GM23338 (cell line): ENCODE measurements around the gene TMCO4. TPM values are rescaled to one million over a fixed set of nuclear protein-coding genes. Genes with fewer than 3 reads are reported as not detected.
"Not testable (repeated sequence)": the region's sequence is repeated elsewhere in the genome, so short reads cannot be mapped to it uniquely, and the experiment has no call there.

Source experiments
- ATAC-seq: fragments of 200-7000 bp; cut with Tn5 transposase; 3 replicates; pipeline ENCODE4 v1.9.1; 2020
- DNase-seq: peaks from one replicate; pipeline ENCODE4 v3.0.0-alpha.2; 2015; ENCODE audit warnings: low spot score
- H2AFZ ChIP-seq: fragments of 200-600 bp; sonication (generic); 2 replicates; pipeline ENCODE4 v1.8.0; 2016; ENCODE audit warnings: antibody characterized with exemption, mild to moderate bottlenecking, moderate library complexity
- H3F3A ChIP-seq: fragments of 200-600 bp; sonication (generic); replicated peaks from 2 replicates; pipeline ENCODE4 v1.8.0; 2017; ENCODE audit warnings: antibody characterized with exemption, mixed run types, low read depth
- H3K27ac ChIP-seq: fragments of 200-600 bp; sonication (generic); 2 replicates; pipeline ENCODE4 v1.6.1; 2016; ENCODE audit warnings: low read depth
- H3K27me3 ChIP-seq: fragments of 200-600 bp; sonication (generic); 2 replicates; pipeline ENCODE4 v1.8.0; 2016; ENCODE audit warnings: mild to moderate bottlenecking, mixed run types, moderate library complexity; ENCODE audit not compliant: insufficient read depth
- H3K36me3 ChIP-seq: fragments of 200-600 bp; sonication (generic); 2 replicates; pipeline ENCODE4 v1.8.0; 2016; ENCODE audit warnings: mild to moderate bottlenecking; ENCODE audit not compliant: insufficient read depth
- H3K4me1 ChIP-seq: fragments of 200-600 bp; sonication (generic); 2 replicates; pipeline ENCODE4 v1.8.0; 2016; ENCODE audit warnings: mild to moderate bottlenecking, moderate library complexity; ENCODE audit not compliant: insufficient read depth
- H3K4me2 ChIP-seq: fragments of 200-600 bp; sonication (generic); 2 replicates; pipeline ENCODE4 v1.7.1; 2017; ENCODE audit warnings: mixed run types
- H3K4me3 ChIP-seq: fragments of 200-600 bp; sonication (generic); 2 replicates; pipeline ENCODE4 v1.6.1; 2016; ENCODE audit warnings: mixed run types
- H3K79me2 ChIP-seq: fragments of 200-600 bp; sonication (generic); replicated peaks from 2 replicates; pipeline ENCODE4 v1.8.0; 2017; ENCODE audit warnings: mild to moderate bottlenecking; ENCODE audit not compliant: insufficient read depth
- H3K9me2 ChIP-seq: fragments of 200-600 bp; sonication (generic); 2 replicates; pipeline ENCODE4 v1.8.0; 2017; ENCODE audit not compliant: insufficient read depth
- H4K20me1 ChIP-seq: fragments of 200-600 bp; sonication (generic); replicated peaks from 2 replicates; pipeline ENCODE4 v1.8.0; 2017; ENCODE audit warnings: mild to moderate bottlenecking; ENCODE audit not compliant: insufficient read depth
- H3K27ac Mint-ChIP-seq: 2 replicates; pipeline ENCODE4 v1.8.0; 2020; ENCODE audit warnings: inconsistent platforms, mild to moderate bottlenecking, moderate library complexity, mixed read lengths
- H3K27me3 Mint-ChIP-seq: 3 replicates; pipeline ENCODE4 v1.8.0; 2022; ENCODE audit warnings: low read depth, mild to moderate bottlenecking, moderate library complexity, mixed read lengths, inconsistent platforms; ENCODE audit not compliant: insufficient read depth, poor library complexity
- H3K36me3 Mint-ChIP-seq: 3 replicates; pipeline ENCODE4 v1.8.0; 2021; ENCODE audit warnings: low read depth, mild to moderate bottlenecking, inconsistent platforms, moderate library complexity, mixed read lengths
- H3K4me1 Mint-ChIP-seq: 3 replicates; pipeline ENCODE4 v1.8.0; 2020; ENCODE audit warnings: mild to moderate bottlenecking, inconsistent platforms, mixed read lengths
- H3K4me3 Mint-ChIP-seq: 3 replicates; pipeline ENCODE4 v1.8.0; 2021; ENCODE audit warnings: moderate library complexity, mild to moderate bottlenecking, inconsistent platforms, mixed read lengths
- H3K9me3 Mint-ChIP-seq: 3 replicates; pipeline ENCODE4 v1.8.0; 2020; ENCODE audit warnings: moderate library complexity, mild to moderate bottlenecking, inconsistent platforms, mixed read lengths
- NANOG ChIP-seq: IDR thresholded peaks from 2 replicates; pipeline ENCODE4 v1.6.1; 2016; ENCODE audit warnings: antibody characterized with exemption, borderline replicate concordance
- ZNF331 ChIP-seq: fragments of 250-450 bp; sonication (Bioruptor Pico); IDR thresholded peaks from 2 replicates; pipeline ENCODE4 v1.5.0; 2020; ENCODE audit warnings: low read depth, mild to moderate bottlenecking, moderate library complexity
- polyA plus RNA-seq: library from polyadenylated mRNA; unstranded; fragments of >200 nt; fragmentation: Nextera tagmentation; extraction: Ambion mirVana; gene quantifications from 2 replicates; pipeline ENCODE4 v1.2.1, GENCODE V29; 2016
- total RNA-seq: library from RNA; depleted of rRNA; stranded (reverse); fragments of >200 nt; shearing (Covaris generic); gene quantifications from 2 replicates; pipeline ENCODE4 v1.2.3, GENCODE V29; 2014
- TF ChIP-seq, protein P1 (sequence below), 2 experiments: fragments of 200-600 bp in 1 of 2; sonication (generic) in 1 of 2; conservative IDR thresholded peaks; 2 replicates each; pipeline versions ENCODE4 v1.5.1 to v1.6.1; 2016 to 2017; ENCODE audit warnings: antibody characterized with exemption in 2 of 2, low read depth in 2 of 2, mild to moderate bottlenecking in 2 of 2, moderate library complexity in 1 of 2
- TF ChIP-seq, protein P2 (sequence below): fragments of 250-450 bp; sonication (Bioruptor Pico); IDR thresholded peaks from 2 replicates; pipeline ENCODE4 v1.5.0; 2020; ENCODE audit warnings: mild to moderate bottlenecking, moderate library complexity
- TF ChIP-seq, protein P3 (sequence below): IDR thresholded peaks from 2 replicates; pipeline ENCODE4 v1.6.1; 2016; ENCODE audit warnings: antibody characterized with exemption

TMCO4 gene
- total and polyA plus RNA-seq, 2 experiments from 2014 or later = 2.6 to 6.9 TPM

DNA sequence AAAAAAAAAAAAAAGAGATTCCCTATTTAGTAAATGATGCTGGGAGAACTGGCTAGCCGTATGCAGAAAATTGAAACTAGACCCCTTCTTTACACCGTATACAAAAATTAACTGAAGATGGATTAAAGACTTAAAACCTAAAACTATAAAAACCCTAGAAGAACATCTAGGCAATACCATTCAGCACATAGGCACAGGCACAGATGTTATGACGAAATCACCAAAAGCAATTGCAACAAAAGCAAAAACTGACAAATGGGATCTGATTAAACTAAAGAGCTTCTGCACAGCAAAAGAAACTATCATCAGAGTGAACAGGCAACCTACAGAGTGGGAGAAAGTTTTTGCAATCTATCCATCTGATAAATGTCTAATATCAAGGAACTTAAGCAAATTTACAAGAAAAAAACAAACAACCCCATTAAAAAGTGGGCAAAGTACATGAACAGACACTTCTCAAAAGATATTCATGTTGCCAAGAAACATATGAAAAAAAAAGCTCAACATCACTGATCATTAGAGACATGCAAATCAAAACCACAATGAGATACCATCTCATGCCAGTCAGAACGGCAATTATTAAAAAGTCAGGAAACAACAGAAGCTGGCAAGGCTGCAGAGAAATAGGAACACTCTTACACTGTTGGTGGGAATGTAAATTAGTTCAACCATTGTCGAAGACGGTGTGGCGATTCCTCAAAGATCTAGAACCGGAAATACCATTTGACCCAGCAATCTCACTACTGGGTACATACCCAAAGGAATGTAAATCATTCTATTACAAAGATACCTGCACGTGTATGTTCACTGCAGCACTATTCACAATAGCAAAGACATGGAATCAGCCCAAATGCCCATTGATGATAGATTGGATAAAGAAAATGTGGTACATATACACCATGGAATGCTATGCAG is 9.4 kb downstream of the TMCO4 start:
- H3K27ac Mint-ChIP-seq, H3K4me3 Mint-ChIP-seq, H3K4me3 ChIP-seq, H3K27ac ChIP-seq, H3K27me3 ChIP-seq, H3K9me3 Mint-ChIP-seq, H4K20me1 ChIP-seq, H3F3A ChIP-seq, H3K36me3 Mint-ChIP-seq, H2AFZ ChIP-seq, ATAC-seq, H3K36me3 ChIP-seq, H3K4me2 ChIP-seq, H3K9me2 ChIP-seq, H3K79me2 ChIP-seq, DNase-seq: not testable (repeated sequence)
- Mint-ChIP-seq H3K27me3 (peaks cover 24% of the 10 kb centered on the region), H3K4me1 (peaks cover 26% of the 10 kb centered on the region)
- peaks cover 25% of the 10 kb centered on the region for H3K4me1 ChIP-seq

DNA sequence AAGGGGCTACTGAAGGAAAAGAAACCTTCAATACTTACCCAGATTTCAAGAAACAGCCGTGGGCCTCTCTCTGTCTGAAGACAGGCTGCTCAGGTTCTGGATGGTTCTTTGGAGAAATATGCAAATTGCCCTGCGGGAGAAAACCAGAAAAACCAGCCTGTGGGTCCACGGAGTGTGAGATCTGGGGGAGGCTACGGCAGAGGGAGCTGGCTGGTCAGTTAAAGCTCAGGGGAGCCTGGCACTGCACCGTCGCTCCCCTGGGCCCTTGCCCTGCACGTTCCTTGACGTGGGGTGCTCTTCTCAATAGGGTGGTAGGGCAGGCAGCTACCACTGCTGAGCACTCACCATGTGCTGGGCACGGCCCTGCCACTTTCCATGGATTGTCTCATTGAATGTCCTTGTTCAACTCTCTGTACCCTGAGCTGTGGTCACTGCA is 12.7 kb downstream of the TMCO4 start:
- H3K9me3 Mint-ChIP-seq = no peaks in the 10 kb centered on the region; the same call in 2 of the 3 replicates
- peaks cover 28% of the 10 kb centered on the region for H3K4me1 Mint-ChIP-seq
- Histone ChIP-seq H4K20me1 (no peaks in the 10 kb centered on the region), H3K27me3 (peaks cover 15% of the 10 kb centered on the region), H3F3A (no peaks in the 10 kb centered on the region; the same call in 1 of the 2 replicates), H3K27ac (no peak overlapping the region), H2AFZ (0 out of 2 replicates have a peak overlapping the region, but pooled peaks have one; percentile 53), H3K36me3 (no peaks in the 10 kb centered on the region), H3K9me2 (no peaks in the 10 kb centered on the region), H3K4me3 (peak overlapping the region; percentile 18; the same call in 1 of the 2 replicates), H3K79me2 (no peaks in the 10 kb centered on the region), H3K4me2 (peak overlapping the region; percentile 63), H3K4me1 (peaks cover 25% of the 10 kb centered on the region)
- H3K27me3 Mint-ChIP-seq = peaks cover 30% of the 10 kb centered on the region
- peak; percentile 95 for ATAC-seq
- peak; percentile 86 for DNase-seq
- peak overlapping the region; percentile 51 for H3K4me3 Mint-ChIP-seq
- no peak for TF ChIP-seq ZNF331
- TF ChIP-seq, protein P1, sequence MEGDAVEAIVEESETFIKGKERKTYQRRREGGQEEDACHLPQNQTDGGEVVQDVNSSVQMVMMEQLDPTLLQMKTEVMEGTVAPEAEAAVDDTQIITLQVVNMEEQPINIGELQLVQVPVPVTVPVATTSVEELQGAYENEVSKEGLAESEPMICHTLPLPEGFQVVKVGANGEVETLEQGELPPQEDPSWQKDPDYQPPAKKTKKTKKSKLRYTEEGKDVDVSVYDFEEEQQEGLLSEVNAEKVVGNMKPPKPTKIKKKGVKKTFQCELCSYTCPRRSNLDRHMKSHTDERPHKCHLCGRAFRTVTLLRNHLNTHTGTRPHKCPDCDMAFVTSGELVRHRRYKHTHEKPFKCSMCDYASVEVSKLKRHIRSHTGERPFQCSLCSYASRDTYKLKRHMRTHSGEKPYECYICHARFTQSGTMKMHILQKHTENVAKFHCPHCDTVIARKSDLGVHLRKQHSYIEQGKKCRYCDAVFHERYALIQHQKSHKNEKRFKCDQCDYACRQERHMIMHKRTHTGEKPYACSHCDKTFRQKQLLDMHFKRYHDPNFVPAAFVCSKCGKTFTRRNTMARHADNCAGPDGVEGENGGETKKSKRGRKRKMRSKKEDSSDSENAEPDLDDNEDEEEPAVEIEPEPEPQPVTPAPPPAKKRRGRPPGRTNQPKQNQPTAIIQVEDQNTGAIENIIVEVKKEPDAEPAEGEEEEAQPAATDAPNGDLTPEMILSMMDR (conservative IDR thresholded peaks at IDR 0.05; ENCODE audit: low read depth in 2 of 2) = peak in 1 of 2 experiments; percentile 18; a peak in 1 of 4 replicates
- H3K36me3 Mint-ChIP-seq = no peaks in the 10 kb centered on the region; the same call in 2 of the 3 replicates
- H3K27ac Mint-ChIP-seq = no peak overlapping the region

DNA sequence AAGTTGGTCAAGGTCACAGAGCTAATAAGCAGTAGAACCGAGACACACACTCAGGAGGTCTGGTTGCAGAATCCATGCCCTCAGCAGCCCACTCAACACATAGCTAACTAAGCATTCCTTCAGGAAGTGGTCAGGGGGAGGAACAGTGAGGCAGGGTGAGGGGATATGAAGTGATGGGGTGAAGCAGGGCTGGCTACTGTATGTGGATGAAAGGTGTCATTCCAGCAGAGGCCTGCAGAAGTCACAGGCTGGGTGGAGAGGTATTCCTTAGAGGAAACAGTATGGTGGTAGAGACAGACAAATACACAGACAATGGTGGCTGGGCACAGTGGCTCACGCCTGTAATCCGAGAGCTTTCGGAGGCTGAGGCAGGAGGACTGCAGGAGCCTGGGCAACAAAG is 14.1 kb downstream of the TMCO4 start:
- Mint-ChIP-seq H3K27ac (no peak overlapping the region), H3K36me3 (no peaks in the 10 kb centered on the region), H3K4me1 (peaks cover 28% of the 10 kb centered on the region), H3K27me3 (peaks cover 43% of the 10 kb centered on the region), H3K9me3 (no peaks in the 10 kb centered on the region; the same call in 2 of the 3 replicates), H3K4me3 (no peak overlapping the region; the same call in 2 of the 3 replicates)
- ATAC-seq (peak; percentile 20; the same call in 2 of the 3 replicates), DNase-seq (no peak)
- Histone ChIP-seq H3K27me3 (peaks cover 29% of the 10 kb centered on the region), H3K27ac (no peak overlapping the region), H3K79me2 (no peaks in the 10 kb centered on the region), H3K36me3 (no peaks in the 10 kb centered on the region), H3F3A (no peaks in the 10 kb centered on the region; the same call in 1 of the 2 replicates), H3K4me1 (peaks cover 25% of the 10 kb centered on the region), H2AFZ (no peak overlapping the region), H3K4me3 (no peak overlapping the region), H3K9me2 (no peaks in the 10 kb centered on the region), H3K4me2 (no peak overlapping the region; the same call in 1 of the 2 replicates), H4K20me1 (no peaks in the 10 kb centered on the region)
- TF ChIP-seq, protein P2, sequence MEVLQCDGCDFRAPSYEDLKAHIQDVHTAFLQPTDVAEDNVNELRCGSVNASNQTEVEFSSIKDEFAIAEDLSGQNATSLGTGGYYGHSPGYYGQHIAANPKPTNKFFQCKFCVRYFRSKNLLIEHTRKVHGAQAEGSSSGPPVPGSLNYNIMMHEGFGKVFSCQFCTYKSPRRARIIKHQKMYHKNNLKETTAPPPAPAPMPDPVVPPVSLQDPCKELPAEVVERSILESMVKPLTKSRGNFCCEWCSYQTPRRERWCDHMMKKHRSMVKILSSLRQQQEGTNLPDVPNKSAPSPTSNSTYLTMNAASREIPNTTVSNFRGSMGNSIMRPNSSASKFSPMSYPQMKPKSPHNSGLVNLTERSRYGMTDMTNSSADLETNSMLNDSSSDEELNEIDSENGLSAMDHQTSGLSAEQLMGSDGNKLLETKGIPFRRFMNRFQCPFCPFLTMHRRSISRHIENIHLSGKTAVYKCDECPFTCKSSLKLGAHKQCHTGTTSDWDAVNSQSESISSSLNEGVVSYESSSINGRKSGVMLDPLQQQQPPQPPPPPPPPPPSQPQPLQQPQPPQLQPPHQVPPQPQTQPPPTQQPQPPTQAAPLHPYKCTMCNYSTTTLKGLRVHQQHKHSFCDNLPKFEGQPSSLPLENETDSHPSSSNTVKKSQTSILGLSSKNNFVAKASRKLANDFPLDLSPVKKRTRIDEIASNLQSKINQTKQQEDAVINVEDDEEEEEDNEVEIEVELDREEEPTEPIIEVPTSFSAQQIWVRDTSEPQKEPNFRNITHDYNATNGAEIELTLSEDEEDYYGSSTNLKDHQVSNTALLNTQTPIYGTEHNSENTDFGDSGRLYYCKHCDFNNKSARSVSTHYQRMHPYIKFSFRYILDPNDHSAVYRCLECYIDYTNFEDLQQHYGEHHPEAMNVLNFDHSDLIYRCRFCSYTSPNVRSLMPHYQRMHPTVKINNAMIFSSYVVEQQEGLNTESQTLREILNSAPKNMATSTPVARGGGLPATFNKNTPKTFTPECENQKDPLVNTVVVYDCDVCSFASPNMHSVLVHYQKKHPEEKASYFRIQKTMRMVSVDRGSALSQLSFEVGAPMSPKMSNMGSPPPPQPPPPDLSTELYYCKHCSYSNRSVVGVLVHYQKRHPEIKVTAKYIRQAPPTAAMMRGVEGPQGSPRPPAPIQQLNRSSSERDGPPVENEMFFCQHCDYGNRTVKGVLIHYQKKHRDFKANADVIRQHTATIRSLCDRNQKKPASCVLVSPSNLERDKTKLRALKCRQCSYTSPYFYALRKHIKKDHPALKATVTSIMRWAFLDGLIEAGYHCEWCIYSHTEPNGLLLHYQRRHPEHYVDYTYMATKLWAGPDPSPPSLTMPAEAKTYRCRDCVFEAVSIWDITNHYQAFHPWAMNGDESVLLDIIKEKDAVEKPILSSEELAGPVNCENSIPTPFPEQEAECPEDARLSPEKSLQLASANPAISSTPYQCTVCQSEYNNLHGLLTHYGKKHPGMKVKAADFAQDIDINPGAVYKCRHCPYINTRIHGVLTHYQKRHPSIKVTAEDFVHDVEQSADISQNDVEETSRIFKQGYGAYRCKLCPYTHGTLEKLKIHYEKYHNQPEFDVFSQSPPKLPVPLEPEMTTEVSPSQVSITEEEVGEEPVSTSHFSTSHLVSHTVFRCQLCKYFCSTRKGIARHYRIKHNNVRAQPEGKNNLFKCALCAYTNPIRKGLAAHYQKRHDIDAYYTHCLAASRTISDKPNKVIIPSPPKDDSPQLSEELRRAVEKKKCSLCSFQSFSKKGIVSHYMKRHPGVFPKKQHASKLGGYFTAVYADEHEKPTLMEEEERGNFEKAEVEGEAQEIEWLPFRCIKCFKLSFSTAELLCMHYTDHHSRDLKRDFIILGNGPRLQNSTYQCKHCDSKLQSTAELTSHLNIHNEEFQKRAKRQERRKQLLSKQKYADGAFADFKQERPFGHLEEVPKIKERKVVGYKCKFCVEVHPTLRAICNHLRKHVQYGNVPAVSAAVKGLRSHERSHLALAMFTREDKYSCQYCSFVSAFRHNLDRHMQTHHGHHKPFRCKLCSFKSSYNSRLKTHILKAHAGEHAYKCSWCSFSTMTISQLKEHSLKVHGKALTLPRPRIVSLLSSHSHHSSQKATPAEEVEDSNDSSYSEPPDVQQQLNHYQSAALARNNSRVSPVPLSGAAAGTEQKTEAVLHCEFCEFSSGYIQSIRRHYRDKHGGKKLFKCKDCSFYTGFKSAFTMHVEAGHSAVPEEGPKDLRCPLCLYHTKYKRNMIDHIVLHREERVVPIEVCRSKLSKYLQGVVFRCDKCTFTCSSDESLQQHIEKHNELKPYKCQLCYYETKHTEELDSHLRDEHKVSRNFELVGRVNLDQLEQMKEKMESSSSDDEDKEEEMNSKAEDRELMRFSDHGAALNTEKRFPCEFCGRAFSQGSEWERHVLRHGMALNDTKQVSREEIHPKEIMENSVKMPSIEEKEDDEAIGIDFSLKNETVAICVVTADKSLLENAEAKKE (CRISPR knock-in tag) = no peak
- TF ChIP-seq NANOG = no peak
- TF ChIP-seq, protein P3, sequence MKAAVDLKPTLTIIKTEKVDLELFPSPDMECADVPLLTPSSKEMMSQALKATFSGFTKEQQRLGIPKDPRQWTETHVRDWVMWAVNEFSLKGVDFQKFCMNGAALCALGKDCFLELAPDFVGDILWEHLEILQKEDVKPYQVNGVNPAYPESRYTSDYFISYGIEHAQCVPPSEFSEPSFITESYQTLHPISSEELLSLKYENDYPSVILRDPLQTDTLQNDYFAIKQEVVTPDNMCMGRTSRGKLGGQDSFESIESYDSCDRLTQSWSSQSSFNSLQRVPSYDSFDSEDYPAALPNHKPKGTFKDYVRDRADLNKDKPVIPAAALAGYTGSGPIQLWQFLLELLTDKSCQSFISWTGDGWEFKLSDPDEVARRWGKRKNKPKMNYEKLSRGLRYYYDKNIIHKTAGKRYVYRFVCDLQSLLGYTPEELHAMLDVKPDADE = no peak
